Stimulated activated CD4-positive, alpha-beta T cell treated with anti-CD3 and anti-CD28 coated beads, TNF-alpha, amount 100 ng/mL, for 24 hours (primary cell): Measurements from ENCODE around the gene PRSS33.

Experiments used
- DNase-seq, 3 experiments: peaks; one replicate each; pipeline ENCODE4 v3.0.0-alpha.2; 2020; ENCODE audit warnings: low read depth in 3 of 3

PRSS33 gene

GRCh38 chr16:2741168-2741567 lies 46.2 kb downstream of the PRSS33 start:
- no peak for DNase-seq

- DNase-seq: no peak
Observed at GRCh38 chr16:2740476-2740875, 46.9 kb downstream of the PRSS33 start.

GRCh38 chr16:2739625-2740430 lies 47.5 kb downstream of the PRSS33 start:
- DNase-seq: no peak

- no peak for DNase-seq
Observed at GRCh38 chr16:2738615-2739014, 48.7 kb downstream of the PRSS33 start.

- DNase-seq: no peak
Observed at GRCh38 chr16:2737895-2738418, 49.4 kb downstream of the PRSS33 start.

GRCh38 chr16:2737238-2737605 lies 50.1 kb downstream of the PRSS33 start:
- DNase-seq: no peak

GRCh38 chr16:2736476-2737237 lies 50.7 kb downstream of the PRSS33 start:
- DNase-seq: no peak

GRCh38 chr16:2734844-2735515 lies 52.4 kb downstream of the PRSS33 start:
- DNase-seq: no peak
